OCI-LY7 (cell line): Measurements from ENCODE around the gene CERCAM.

Experiments used
- EZH2phosphoT487 ChIP-seq: fragments of 200-600 bp; sonication (generic); IDR thresholded peaks from 2 replicates; pipeline ENCODE4 v1.6.1; 2018; ENCODE audit warnings: low read depth, borderline replicate concordance, mild to moderate bottlenecking, mixed run types, antibody characterized with exemption, low read length, moderate library complexity, mixed read lengths
- TF ChIP-seq, protein P1 (sequence below): fragments of 200-600 bp; sonication (generic); conservative IDR thresholded peaks from 2 replicates; pipeline ENCODE4 v1.5.1; 2014; ENCODE audit warnings: mild to moderate bottlenecking, antibody characterized with exemption, low read length, moderate library complexity, mixed read lengths

DNA sequence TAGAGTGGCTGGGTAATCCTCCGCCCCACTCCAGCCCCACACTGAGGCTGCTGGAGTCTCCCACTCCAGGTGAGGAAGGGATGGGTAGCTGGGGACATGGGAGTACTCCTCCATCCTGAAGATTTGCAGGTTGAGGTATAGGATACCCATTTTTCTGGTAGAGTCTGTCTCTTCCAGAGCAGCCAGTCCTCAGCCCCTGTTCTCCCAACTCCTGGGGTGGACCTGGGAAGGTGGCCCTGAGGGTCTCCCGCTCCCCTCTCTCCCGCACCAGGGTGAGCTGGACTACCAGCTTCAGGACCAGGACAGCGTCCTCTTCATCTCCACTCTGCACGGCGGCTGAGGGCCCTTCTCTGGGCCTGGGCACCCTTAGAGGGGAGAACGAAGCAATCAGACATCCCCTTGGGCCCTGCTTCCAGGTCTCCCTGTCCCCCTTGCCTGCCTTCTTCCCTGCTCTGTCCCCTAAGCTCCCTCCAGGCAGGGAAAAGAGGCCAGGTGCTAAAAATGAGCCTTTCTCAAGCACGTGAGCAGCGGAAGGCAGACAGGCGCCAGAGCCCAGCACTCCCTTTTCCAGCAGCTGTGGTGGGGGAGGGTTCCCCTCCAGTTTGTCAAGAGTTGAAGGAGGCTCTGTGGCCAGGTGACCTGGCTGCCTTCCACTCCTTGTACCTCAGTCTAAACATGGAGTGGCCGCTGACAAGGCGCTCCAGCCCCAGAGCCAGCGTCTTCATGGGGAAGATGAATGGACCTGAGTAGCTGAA is 31.1 kb upstream of the CERCAM start:
- TF ChIP-seq, protein P1, sequence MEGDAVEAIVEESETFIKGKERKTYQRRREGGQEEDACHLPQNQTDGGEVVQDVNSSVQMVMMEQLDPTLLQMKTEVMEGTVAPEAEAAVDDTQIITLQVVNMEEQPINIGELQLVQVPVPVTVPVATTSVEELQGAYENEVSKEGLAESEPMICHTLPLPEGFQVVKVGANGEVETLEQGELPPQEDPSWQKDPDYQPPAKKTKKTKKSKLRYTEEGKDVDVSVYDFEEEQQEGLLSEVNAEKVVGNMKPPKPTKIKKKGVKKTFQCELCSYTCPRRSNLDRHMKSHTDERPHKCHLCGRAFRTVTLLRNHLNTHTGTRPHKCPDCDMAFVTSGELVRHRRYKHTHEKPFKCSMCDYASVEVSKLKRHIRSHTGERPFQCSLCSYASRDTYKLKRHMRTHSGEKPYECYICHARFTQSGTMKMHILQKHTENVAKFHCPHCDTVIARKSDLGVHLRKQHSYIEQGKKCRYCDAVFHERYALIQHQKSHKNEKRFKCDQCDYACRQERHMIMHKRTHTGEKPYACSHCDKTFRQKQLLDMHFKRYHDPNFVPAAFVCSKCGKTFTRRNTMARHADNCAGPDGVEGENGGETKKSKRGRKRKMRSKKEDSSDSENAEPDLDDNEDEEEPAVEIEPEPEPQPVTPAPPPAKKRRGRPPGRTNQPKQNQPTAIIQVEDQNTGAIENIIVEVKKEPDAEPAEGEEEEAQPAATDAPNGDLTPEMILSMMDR: no peak
- no peak for TF ChIP-seq EZH2phosphoT487
